Skeletal muscle cell (primary cell): ENCODE measurements around the gene MON2.

Experiments
- DNase-seq: peaks from one replicate; pipeline ENCODE4 v3.0.0-alpha.2; 2010; ENCODE audit warnings: low read depth
- H3K4me3 ChIP-seq: 2 replicates; pipeline ENCODE4 v1.5.1; 2011; ENCODE audit warnings: low read depth, mild to moderate bottlenecking, control low read depth, low read length, moderate library complexity

Gene MON2

DNA sequence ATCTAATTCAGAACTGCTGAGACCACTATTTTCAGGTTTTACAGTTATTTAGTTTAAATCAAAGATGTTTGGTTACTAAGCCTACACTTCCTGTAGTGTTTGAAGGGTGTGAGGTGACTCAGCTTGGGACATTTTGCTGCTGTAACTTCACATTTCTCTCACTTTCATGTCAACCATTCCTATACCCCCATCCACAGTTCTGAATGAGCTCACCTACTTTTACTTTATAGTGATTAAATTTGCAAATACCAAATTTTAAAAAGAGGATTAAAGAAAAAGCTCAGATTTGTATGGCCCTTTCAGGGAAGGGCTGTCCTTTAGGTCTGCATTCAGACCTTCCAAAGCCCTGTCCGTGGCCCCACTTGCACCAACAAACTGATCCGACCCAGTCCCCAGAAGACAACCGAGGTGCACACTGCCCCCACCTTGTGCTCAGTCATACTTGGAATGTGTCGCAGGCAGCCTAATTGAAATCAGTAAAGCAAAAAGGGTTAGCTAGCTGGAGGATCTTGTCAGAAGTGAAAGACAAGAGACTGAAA, 174.4 kb downstream of the MON2 start:
- DNase-seq, result no peak
- H3K4me3 ChIP-seq, result no peak overlapping the region

DNA sequence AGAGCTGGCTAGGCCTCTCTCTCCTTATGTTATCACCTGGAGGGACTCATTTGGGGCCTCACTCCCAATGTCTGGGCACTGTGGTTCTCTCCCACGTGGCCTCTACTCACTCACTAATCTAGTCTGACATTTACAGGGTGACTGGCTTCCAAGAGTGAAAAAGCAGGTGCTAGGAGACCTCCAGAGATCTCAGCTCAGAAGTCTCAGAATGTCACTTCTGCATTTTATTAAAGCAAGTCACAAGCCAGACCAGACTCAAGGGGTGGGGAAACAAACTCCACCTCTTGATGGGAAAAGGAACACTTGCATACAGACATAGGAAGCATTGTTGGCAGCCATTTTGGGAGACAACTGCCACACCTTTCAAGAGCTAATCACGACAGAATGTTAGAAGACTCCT, 175.9 kb downstream of the MON2 start:
- no peak for DNase-seq
- no peak overlapping the region for H3K4me3 ChIP-seq

DNA sequence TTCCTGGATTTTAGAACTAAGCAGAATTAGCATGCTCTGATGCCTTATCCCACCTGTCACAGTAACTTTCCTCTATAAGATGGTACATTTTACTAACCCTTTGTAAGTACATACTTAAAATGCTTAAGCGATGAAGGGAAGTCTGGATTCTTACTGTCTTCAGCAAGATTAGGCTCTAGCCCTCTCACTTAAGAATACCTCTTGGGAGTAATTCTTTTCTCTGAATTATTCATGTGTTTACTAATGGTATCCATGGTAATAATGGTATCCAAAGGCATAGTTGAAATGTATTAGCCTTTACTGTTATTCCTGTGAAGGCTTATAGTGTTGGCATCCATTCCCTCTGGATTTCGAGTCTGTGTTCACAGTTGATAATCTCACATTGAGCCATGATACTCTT, 176.9 kb downstream of the MON2 start:
- DNase-seq, result no peak
- H3K4me3 ChIP-seq, result no peak overlapping the region

- no peak overlapping the region for H3K4me3 ChIP-seq
- DNase-seq, result no peak
Observed at GRCh38 chr12:62646566-62646965, 179.9 kb downstream of the MON2 start.

DNA sequence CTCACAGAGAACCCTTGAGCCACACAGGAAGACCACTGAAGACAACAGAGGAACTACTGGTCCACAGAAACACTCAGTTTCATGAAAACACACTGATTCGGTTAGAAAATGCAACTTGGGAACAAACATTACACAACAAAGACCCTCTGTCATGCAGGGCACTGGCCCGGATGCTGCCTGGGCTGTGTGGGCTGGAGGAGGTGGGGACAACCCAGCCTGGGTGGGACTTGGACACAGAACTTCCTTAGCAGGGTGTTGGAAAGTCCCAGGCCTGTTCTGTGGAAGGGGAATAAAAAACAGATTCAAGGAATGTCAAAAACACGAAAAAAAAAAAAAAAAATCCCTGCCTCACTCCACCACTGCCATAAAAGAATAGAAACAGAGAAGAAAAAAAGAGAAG, 181.0 kb downstream of the MON2 start:
- DNase-seq, result no peak
- no peak overlapping the region for H3K4me3 ChIP-seq

- no peak for DNase-seq
- no peak overlapping the region for H3K4me3 ChIP-seq
Observed at GRCh38 chr12:62649412-62650138, 182.9 kb downstream of the MON2 start.
